ENCODE results near the gene PCBP3. TPM values are rescaled to one million over a fixed set of nuclear protein-coding genes. Genes with fewer than 3 reads are reported as not detected.
"Not testable (repeated sequence)": the region's sequence is repeated elsewhere in the genome, so short reads cannot be mapped to it uniquely, and the experiment has no call there.

Gene PCBP3
- total RNA-seq, 4 donors from 2014 or later, result 0.99 to 7.0 (median 2.5) TPM; not detected in 1

DNA sequence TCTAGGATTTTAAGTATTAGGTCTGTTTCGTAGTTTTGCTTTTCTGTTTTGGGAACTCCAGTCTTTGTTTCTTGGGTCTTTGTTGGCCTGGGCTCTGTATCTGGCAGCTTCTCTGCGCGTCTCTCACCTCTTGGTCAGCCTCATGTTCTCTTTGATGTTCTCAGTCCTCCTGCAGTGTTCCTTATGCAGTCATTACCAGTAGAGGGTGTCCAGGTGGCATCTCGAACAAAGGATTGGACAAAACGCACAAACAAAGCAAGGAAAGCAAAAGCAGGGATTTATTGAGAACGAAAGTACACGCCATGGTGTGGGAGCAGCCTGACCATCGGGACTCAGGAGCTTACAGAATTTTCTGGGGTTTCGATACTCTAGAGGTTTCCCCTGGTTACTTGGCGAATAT lies 204.3 kb downstream of the PCBP3 start:
- intact Hi-C loops (cut with DNase I; ENCODE audit: low total_unique reads), result no loop called here
- 91 to 92% methylated on average over 10 of the region's 10 CpGs for WGBS, 2 donors
- TF ChIP-seq POLR2A (IDR thresholded peaks at IDR 0.05), result no peak
- TF ChIP-seq, protein P1, sequence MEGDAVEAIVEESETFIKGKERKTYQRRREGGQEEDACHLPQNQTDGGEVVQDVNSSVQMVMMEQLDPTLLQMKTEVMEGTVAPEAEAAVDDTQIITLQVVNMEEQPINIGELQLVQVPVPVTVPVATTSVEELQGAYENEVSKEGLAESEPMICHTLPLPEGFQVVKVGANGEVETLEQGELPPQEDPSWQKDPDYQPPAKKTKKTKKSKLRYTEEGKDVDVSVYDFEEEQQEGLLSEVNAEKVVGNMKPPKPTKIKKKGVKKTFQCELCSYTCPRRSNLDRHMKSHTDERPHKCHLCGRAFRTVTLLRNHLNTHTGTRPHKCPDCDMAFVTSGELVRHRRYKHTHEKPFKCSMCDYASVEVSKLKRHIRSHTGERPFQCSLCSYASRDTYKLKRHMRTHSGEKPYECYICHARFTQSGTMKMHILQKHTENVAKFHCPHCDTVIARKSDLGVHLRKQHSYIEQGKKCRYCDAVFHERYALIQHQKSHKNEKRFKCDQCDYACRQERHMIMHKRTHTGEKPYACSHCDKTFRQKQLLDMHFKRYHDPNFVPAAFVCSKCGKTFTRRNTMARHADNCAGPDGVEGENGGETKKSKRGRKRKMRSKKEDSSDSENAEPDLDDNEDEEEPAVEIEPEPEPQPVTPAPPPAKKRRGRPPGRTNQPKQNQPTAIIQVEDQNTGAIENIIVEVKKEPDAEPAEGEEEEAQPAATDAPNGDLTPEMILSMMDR (IDR thresholded peaks at IDR 0.05), result no peak

DNA sequence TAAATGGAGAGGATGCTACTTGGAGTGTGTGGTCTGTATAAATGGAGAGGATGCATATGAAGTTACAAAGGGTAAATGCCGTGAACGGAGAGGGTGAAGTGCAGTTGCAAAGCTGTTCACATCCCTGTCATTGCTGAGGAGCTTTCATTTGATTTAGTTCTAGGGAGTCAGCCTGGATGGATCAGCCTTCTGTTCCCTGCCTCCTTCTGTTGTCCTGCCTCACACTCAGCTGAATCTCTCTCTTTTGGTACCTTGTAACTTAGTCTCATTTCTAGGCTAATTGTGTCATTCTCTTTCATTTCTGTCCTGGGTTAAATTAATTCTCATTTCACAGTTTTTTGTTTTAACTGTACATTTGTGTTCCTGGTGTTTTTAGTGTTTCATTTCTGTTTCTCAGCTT lies 204.8 kb downstream of the PCBP3 start:
- DNase-seq (ENCODE audit: low spot score in 2 of 2), result no peak
- intact Hi-C loops (cut with DNase I; ENCODE audit: low total_unique reads), result no loop called here
- no peak overlapping the region for H3K4me3 ChIP-seq (ENCODE audit: low read depth, poor library complexity, severe bottlenecking)
- whole genome bisulfite sequencing, 2 donors, result 88 to 93% methylated on average over 2 of the region's 2 CpGs
- TF ChIP-seq, protein P1 (IDR thresholded peaks at IDR 0.05), result no peak
- no peak for TF ChIP-seq POLR2A (IDR thresholded peaks at IDR 0.05)

More for the DNA sequence above, 204.3 kb downstream of the PCBP3 start:
- no peak for DNase-seq (ENCODE audit: low spot score in 2 of 2)
- H3K4me3 ChIP-seq (ENCODE audit: low read depth, poor library complexity, severe bottlenecking), result no peak overlapping the region

DNA sequence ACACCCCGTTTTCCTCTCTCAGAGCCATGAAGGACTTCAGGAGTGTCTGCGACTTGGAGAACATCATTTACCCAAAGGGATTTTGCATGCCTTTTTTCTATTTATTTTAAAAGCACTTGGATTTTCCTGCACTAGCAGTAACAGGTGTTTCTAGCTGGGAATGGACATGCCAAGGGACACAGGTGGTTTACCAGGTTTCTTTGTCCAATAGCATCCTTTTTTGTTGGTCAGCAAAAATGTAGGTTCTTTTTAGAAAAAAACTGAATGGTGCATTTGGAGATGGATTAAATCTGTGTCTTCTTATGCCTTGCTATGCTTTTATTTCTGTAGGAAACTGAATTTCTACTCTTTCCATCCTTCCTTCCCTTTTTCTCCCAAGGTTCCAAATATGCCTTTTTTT lies 205.3 kb downstream of the PCBP3 start:
- no peak for TF ChIP-seq POLR2A (IDR thresholded peaks at IDR 0.05)
- TF ChIP-seq, protein P1 (IDR thresholded peaks at IDR 0.05), result no peak
- peak in 1 of 2 donors; percentile 3 for DNase-seq (ENCODE audit: low spot score in 2 of 2)
- WGBS, 2 donors, result 77 to 88% methylated on average over 2 of the region's 2 CpGs
- intact Hi-C loops (cut with DNase I; ENCODE audit: low total_unique reads), result no loop called here
- no peak overlapping the region for H3K4me3 ChIP-seq (ENCODE audit: low read depth, poor library complexity, severe bottlenecking)

DNA sequence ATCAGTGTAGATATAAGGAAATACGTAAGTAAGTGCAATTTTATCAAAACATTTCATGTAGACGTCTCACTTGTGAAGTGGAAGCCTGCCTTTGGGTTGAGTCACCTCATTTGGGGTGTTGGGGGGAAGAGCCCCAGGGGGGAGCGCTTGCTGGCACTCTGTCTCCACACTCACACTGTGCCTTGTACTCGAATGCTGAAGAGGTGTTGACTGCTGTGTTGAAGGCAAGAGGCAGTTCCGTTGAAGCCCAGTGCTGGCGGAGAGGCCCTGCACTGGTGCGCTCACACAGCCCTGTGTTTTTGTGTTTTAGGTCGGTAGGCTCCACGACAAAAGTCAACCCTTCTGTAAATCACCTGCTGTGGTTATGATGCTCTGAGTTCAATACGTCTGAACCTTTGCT lies 206.1 kb downstream of the PCBP3 start:
- peak in 1 of 2 donors; percentile 56 for DNase-seq (ENCODE audit: low spot score in 2 of 2)
- intact Hi-C loops (cut with DNase I; ENCODE audit: low total_unique reads), result no loop called here
- no peak for TF ChIP-seq POLR2A (IDR thresholded peaks at IDR 0.05)
- TF ChIP-seq, protein P1 (IDR thresholded peaks at IDR 0.05), result no peak
- no peak overlapping the region for H3K4me3 ChIP-seq (ENCODE audit: low read depth, poor library complexity, severe bottlenecking)
- 88 to 91% methylated on average over 10 of the region's 10 CpGs for WGBS, 2 donors

DNA sequence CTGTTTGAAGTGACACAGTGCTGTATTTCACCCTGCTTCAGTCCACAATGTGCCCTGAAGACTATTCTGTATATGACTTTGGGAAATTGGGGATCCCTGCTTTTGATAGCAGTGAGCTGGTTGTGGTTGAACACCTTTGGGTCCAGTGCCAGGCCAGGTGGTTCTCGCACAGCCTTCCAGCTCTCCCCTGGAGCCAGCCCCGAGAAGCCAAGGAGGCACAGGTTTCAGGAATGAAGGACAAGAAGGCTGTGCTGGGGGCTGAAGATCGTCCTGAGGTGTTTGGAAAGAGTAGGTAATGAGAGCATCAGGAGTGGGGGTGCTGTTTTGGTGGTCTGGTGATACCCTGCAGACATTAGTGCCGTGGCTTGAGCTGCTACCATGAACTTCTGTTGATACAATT lies 206.7 kb downstream of the PCBP3 start:
- WGBS, 2 donors, result 85 to 90% methylated on average over 4 of the region's 4 CpGs
- DNase-seq (ENCODE audit: low spot score in 2 of 2), result peak in 1 of 2 donors; percentile 32
- no peak overlapping the region for H3K4me3 ChIP-seq (ENCODE audit: low read depth, poor library complexity, severe bottlenecking)
- TF ChIP-seq POLR2A (IDR thresholded peaks at IDR 0.05), result no peak
- TF ChIP-seq, protein P1 (IDR thresholded peaks at IDR 0.05), result no peak
- intact Hi-C loops (cut with DNase I; ENCODE audit: low total_unique reads), result no loop called here

DNA sequence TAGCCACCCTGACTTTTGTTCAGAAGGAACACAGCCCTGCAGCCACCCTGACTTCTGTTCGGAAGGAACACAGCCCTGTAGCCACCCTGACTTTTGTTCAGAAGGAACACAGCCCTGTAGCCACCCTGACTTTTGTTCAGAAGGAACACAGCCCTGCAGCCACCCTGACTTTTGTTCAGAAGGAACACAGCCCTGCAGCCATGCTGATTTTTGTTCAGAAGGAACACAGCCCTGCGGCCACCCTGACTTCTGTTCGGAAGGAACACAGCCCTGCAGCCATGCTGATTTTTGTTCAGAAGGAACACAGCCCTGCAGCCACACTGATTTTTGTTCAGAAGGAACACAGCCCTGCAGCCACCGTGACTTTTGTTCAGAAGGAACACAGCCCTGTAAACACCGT lies 208.9 kb downstream of the PCBP3 start:
- intact Hi-C loops (cut with DNase I; ENCODE audit: low total_unique reads); H3K4me3 ChIP-seq (ENCODE audit: low read depth, poor library complexity, severe bottlenecking): not testable (repeated sequence)
- DNase-seq (ENCODE audit: low spot score in 2 of 2), result peak in 1 of 2 donors; percentile 28
- 61 to 71% methylated on average over 4 to 5 of the region's 5 CpGs for WGBS, 2 donors

Data from lower leg skin (tissue), 4 donors.